Measurements from ENCODE around the gene RAD51D.

The RAD51D gene

GRCh38 chr17:35141681-35142466 is 22.2 kb upstream of the RAD51D start, which contains the start of gene NLE1:
TSS of gene NLE1 (minus strand) at chr17:35142303. CDS start at chr17:35142275, 28 bp downstream.
- no peaks in the 10 kb centered on the region for H3K9me3 ChIP-seq (ENCODE audit: control insufficient read depth, low read length)
- peak within 1 kb of the TSS; percentile 84 for H4K8ac ChIP-seq (ENCODE audit: low read length)
- H2AFZ ChIP-seq (ENCODE audit: low read depth, low read length) = peak within 1 kb of the TSS; percentile 85
- H3K14ac ChIP-seq (ENCODE audit: low read length in 2 of 2) = peak within 1 kb of the TSS in 1 of 2 experiments; percentile 63
- H2BK12ac ChIP-seq (ENCODE audit: low read length in 2 of 2) = peak within 1 kb of the TSS in 1 of 2 experiments; percentile 60
- peak; percentile 81 for DNase-seq
- H2AK5ac ChIP-seq (ENCODE audit: low read length, severe bottlenecking) = no peak within 1 kb of the TSS
- H2BK5ac ChIP-seq (ENCODE audit: low read depth, low read length, poor library complexity, severe bottlenecking) = no peak within 1 kb of the TSS
- WGBS = under 1% methylated on average over 55 of the region's 65 CpGs
- H3K23ac ChIP-seq (ENCODE audit: low read length in 2 of 2) = peak within 1 kb of the TSS in 1 of 2 experiments; percentile 81
- no peak within 1 kb of the TSS for H3K27ac ChIP-seq (ENCODE audit: low read length, poor library complexity, severe bottlenecking)
- peaks cover 27 to 28% of the 10 kb centered on the region in 2 experiments for H3K36me3 ChIP-seq (ENCODE audit: control insufficient read depth in 1 of 2, insufficient read depth in 2 of 2, low read depth in 1 of 2, low read length in 2 of 2)
- peak within 1 kb of the TSS; percentile 99 for H3K4me3 ChIP-seq (ENCODE audit: insufficient read depth in 1 of 2, low read depth in 1 of 2, low read length in 2 of 2)
- peak within 1 kb of the TSS; percentile 74 for H2BK15ac ChIP-seq (ENCODE audit: low read depth, poor library complexity, severe bottlenecking)
- H3K18ac ChIP-seq (ENCODE audit: low read depth in 1 of 2, low read length in 2 of 2) = peak within 1 kb of the TSS; percentile 71 to 96
- peak within 1 kb of the TSS; percentile 90 for H4K91ac ChIP-seq (ENCODE audit: low read length)
- peaks cover 28% of the 10 kb centered on the region for H3K79me1 ChIP-seq (replicated peaks; ENCODE audit: low read length, poor library complexity, severe bottlenecking)
- peaks cover 6% of the 10 kb centered on the region for H3K4me1 ChIP-seq (ENCODE audit: control insufficient read depth, insufficient read depth, low read depth, low read length)
- peaks cover 7 to 8% of the 10 kb centered on the region in 2 experiments for H3K27me3 ChIP-seq (ENCODE audit: control insufficient read depth in 1 of 2, insufficient read depth in 1 of 2, low read length in 2 of 2)
- peak within 1 kb of the TSS; percentile 74 for H3K4me2 ChIP-seq (ENCODE audit: low read length, poor library complexity, severe bottlenecking)
- H2BK120ac ChIP-seq (ENCODE audit: low read depth, low read length) = no peak within 1 kb of the TSS
- peak within 1 kb of the TSS; percentile 40 to 70 for H3K4ac ChIP-seq (ENCODE audit: low read depth in 1 of 2, low read length in 2 of 2)
- peak within 1 kb of the TSS; percentile 92 for H3K9ac ChIP-seq (ENCODE audit: low read length)

GRCh38 chr17:35138218-35138617 is 18.6 kb upstream of the RAD51D start:
- Histone ChIP-seq H2BK120ac (ENCODE audit: low read depth, low read length) (no peak overlapping the region), H3K9ac (ENCODE audit: low read length) (no peak overlapping the region), H3K36me3 (ENCODE audit: control insufficient read depth in 1 of 2, insufficient read depth in 2 of 2, low read depth in 1 of 2, low read length in 2 of 2) (peaks cover 60 to 65% of the 10 kb centered on the region in 2 experiments), H3K27ac (ENCODE audit: low read length, poor library complexity, severe bottlenecking) (no peak overlapping the region), H3K4me3 (ENCODE audit: insufficient read depth in 1 of 2, low read depth in 1 of 2, low read length in 2 of 2) (no peak overlapping the region), H2BK15ac (ENCODE audit: low read depth, poor library complexity, severe bottlenecking) (no peak overlapping the region), H2AK5ac (ENCODE audit: low read length, severe bottlenecking) (no peak overlapping the region), H3K23ac (ENCODE audit: low read length in 2 of 2) (no peak overlapping the region), H2BK12ac (ENCODE audit: low read length in 2 of 2) (no peak overlapping the region), H4K91ac (ENCODE audit: low read length) (no peak overlapping the region), H3K4me2 (ENCODE audit: low read length, poor library complexity, severe bottlenecking) (no peak overlapping the region), H3K9me3 (ENCODE audit: control insufficient read depth, low read length) (no peaks in the 10 kb centered on the region), H4K8ac (ENCODE audit: low read length) (no peak overlapping the region), H2BK5ac (ENCODE audit: low read depth, low read length, poor library complexity, severe bottlenecking) (no peak overlapping the region), H3K79me1 (replicated peaks; ENCODE audit: low read length, poor library complexity, severe bottlenecking) (peaks cover 35% of the 10 kb centered on the region), H2AFZ (ENCODE audit: low read depth, low read length) (no peak overlapping the region), H3K4ac (ENCODE audit: low read depth in 1 of 2, low read length in 2 of 2) (no peak overlapping the region), H3K4me1 (ENCODE audit: control insufficient read depth, insufficient read depth, low read depth, low read length) (peaks cover 6% of the 10 kb centered on the region), H3K14ac (ENCODE audit: low read length in 2 of 2) (no peak overlapping the region), H3K27me3 (ENCODE audit: control insufficient read depth in 1 of 2, insufficient read depth in 1 of 2, low read length in 2 of 2) (no peaks in the 10 kb centered on the region), H3K18ac (ENCODE audit: low read depth in 1 of 2, low read length in 2 of 2) (no peak overlapping the region)
- no peak for DNase-seq
- WGBS = 97% methylated on average over 6 of the region's 6 CpGs

DNA sequence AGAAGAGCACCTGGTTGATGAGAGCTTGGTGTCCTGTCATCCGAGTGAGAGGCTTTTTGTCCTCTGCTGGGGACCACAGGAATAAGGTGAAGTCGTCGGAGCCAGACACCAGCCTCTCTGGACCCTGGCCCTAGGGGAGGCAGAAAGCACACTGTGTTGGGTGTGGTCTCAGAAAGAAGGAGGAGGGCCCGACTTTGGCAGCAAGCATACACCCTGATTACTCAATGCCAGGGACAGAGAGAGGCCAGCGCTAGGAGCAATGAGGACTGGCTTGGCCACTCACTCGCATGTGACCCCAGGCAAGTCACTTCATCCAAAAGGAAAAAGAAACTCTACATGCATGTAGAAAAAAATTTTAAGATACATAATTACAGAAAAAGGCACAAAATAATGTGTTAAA is 15.7 kb upstream of the RAD51D start:
- H2AFZ ChIP-seq (ENCODE audit: low read depth, low read length) = no peak overlapping the region
- no peaks in the 10 kb centered on the region for H3K27me3 ChIP-seq (ENCODE audit: control insufficient read depth in 1 of 2, insufficient read depth in 1 of 2, low read length in 2 of 2)
- H3K4ac ChIP-seq (ENCODE audit: low read depth in 1 of 2, low read length in 2 of 2) = no peak overlapping the region
- H3K4me2 ChIP-seq (ENCODE audit: low read length, poor library complexity, severe bottlenecking) = no peak overlapping the region
- H4K91ac ChIP-seq (ENCODE audit: low read length) = no peak overlapping the region
- no peak overlapping the region for H2BK15ac ChIP-seq (ENCODE audit: low read depth, poor library complexity, severe bottlenecking)
- 98% methylated on average over 3 of the region's 6 CpGs for WGBS
- no peak overlapping the region for H3K14ac ChIP-seq (ENCODE audit: low read length in 2 of 2)
- no peak overlapping the region for H3K9ac ChIP-seq (ENCODE audit: low read length)
- H3K4me3 ChIP-seq (ENCODE audit: insufficient read depth in 1 of 2, low read depth in 1 of 2, low read length in 2 of 2) = no peak overlapping the region
- no peak for DNase-seq
- H3K4me1 ChIP-seq (ENCODE audit: control insufficient read depth, insufficient read depth, low read depth, low read length) = peaks cover 4% of the 10 kb centered on the region
- no peak overlapping the region for H3K27ac ChIP-seq (ENCODE audit: low read length, poor library complexity, severe bottlenecking)
- no peaks in the 10 kb centered on the region for H3K9me3 ChIP-seq (ENCODE audit: control insufficient read depth, low read length)
- no peak overlapping the region for H3K18ac ChIP-seq (ENCODE audit: low read depth in 1 of 2, low read length in 2 of 2)
- no peak overlapping the region for H2AK5ac ChIP-seq (ENCODE audit: low read length, severe bottlenecking)
- no peak overlapping the region for H2BK5ac ChIP-seq (ENCODE audit: low read depth, low read length, poor library complexity, severe bottlenecking)
- H3K79me1 ChIP-seq (replicated peaks; ENCODE audit: low read length, poor library complexity, severe bottlenecking) = peaks cover 31% of the 10 kb centered on the region
- H2BK120ac ChIP-seq (ENCODE audit: low read depth, low read length) = no peak overlapping the region
- no peak overlapping the region for H2BK12ac ChIP-seq (ENCODE audit: low read length in 2 of 2)
- no peak overlapping the region for H3K23ac ChIP-seq (ENCODE audit: low read length in 2 of 2)
- H3K36me3 ChIP-seq (ENCODE audit: control insufficient read depth in 1 of 2, insufficient read depth in 2 of 2, low read depth in 1 of 2, low read length in 2 of 2) = peaks cover 89 to 92% of the 10 kb centered on the region in 2 experiments
- no peak overlapping the region for H4K8ac ChIP-seq (ENCODE audit: low read length)

- Histone ChIP-seq H2BK120ac (ENCODE audit: low read depth, low read length) (no peak overlapping the region), H2AFZ (ENCODE audit: low read depth, low read length) (no peak overlapping the region), H3K9me3 (ENCODE audit: control insufficient read depth, low read length) (no peaks in the 10 kb centered on the region), H3K4ac (ENCODE audit: low read depth in 1 of 2, low read length in 2 of 2) (no peak overlapping the region), H2AK5ac (ENCODE audit: low read length, severe bottlenecking) (no peak overlapping the region), H3K18ac (ENCODE audit: low read depth in 1 of 2, low read length in 2 of 2) (no peak overlapping the region), H3K27ac (ENCODE audit: low read length, poor library complexity, severe bottlenecking) (no peak overlapping the region), H3K4me2 (ENCODE audit: low read length, poor library complexity, severe bottlenecking) (no peak overlapping the region), H2BK5ac (ENCODE audit: low read depth, low read length, poor library complexity, severe bottlenecking) (no peak overlapping the region), H3K27me3 (ENCODE audit: control insufficient read depth in 1 of 2, insufficient read depth in 1 of 2, low read length in 2 of 2) (no peaks in the 10 kb centered on the region), H3K79me1 (replicated peaks; ENCODE audit: low read length, poor library complexity, severe bottlenecking) (peaks cover 17% of the 10 kb centered on the region), H3K4me1 (ENCODE audit: control insufficient read depth, insufficient read depth, low read depth, low read length) (no peaks in the 10 kb centered on the region), H4K8ac (ENCODE audit: low read length) (no peak overlapping the region), H2BK12ac (ENCODE audit: low read length in 2 of 2) (no peak overlapping the region), H4K91ac (ENCODE audit: low read length) (no peak overlapping the region), H3K36me3 (ENCODE audit: control insufficient read depth in 1 of 2, insufficient read depth in 2 of 2, low read depth in 1 of 2, low read length in 2 of 2) (peaks cover 74 to 75% of the 10 kb centered on the region in 2 experiments), H2BK15ac (ENCODE audit: low read depth, poor library complexity, severe bottlenecking) (no peak overlapping the region), H3K4me3 (ENCODE audit: insufficient read depth in 1 of 2, low read depth in 1 of 2, low read length in 2 of 2) (no peak overlapping the region), H3K14ac (ENCODE audit: low read length in 2 of 2) (no peak overlapping the region), H3K23ac (ENCODE audit: low read length in 2 of 2) (no peak overlapping the region), H3K9ac (ENCODE audit: low read length) (no peak overlapping the region)
- WGBS = 98% methylated on average over 15 of the region's 22 CpGs
- no peak for DNase-seq
These were observed 13.3 kb upstream of the RAD51D start for GRCh38 chr17:35132816-35133550.

All from mesenchymal stem cell (in vitro differentiated cells and primary cell).